Measurements from ENCODE around the gene CLDN19.

The CLDN19 gene

DNA sequence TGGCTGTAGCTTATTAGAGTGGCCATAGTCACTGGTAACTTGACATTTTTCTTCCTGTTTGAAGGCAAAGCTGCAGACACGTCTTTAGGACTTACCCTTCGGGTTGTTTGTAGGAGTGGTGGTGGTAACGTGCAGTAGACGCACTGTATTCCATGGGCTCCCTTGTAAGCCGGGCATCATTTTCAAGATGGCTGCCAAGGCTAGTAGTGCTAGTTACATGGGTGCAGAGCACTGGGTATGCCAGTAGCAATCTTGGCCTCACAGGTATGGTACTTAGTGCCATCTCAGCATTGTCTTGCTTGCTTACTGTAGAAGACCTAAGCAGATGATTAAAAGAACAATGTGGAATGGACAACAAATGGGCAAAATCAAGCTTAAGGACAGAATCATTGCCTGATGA, 55.9 kb downstream of the CLDN19 start:
- DNase-seq (ENCODE audit: low read depth), result no peak
- in situ Hi-C loops (cut with HindIII; ENCODE audit: low sequenced_read_pairs), result no loop called here
- peak overlapping the region; percentile 72 for H3K4me3 ChIP-seq (ENCODE audit: low read depth, low read length)
- TF ChIP-seq, protein P1, sequence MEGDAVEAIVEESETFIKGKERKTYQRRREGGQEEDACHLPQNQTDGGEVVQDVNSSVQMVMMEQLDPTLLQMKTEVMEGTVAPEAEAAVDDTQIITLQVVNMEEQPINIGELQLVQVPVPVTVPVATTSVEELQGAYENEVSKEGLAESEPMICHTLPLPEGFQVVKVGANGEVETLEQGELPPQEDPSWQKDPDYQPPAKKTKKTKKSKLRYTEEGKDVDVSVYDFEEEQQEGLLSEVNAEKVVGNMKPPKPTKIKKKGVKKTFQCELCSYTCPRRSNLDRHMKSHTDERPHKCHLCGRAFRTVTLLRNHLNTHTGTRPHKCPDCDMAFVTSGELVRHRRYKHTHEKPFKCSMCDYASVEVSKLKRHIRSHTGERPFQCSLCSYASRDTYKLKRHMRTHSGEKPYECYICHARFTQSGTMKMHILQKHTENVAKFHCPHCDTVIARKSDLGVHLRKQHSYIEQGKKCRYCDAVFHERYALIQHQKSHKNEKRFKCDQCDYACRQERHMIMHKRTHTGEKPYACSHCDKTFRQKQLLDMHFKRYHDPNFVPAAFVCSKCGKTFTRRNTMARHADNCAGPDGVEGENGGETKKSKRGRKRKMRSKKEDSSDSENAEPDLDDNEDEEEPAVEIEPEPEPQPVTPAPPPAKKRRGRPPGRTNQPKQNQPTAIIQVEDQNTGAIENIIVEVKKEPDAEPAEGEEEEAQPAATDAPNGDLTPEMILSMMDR (IDR thresholded peaks at IDR 0.05; ENCODE audit: low read depth, low read length, missing control alignments), result no peak
